Measurements from ENCODE around the gene GABRD.

The GABRD gene

GRCh38 chr1:2018217-2019171 lies 651 bp upstream of the GABRD start:
- DNase-seq: no peak

GRCh38 chr1:2019571-2020309 lies 595 bp downstream of the GABRD start:
- DNase-seq: no peak

GRCh38 chr1:2020310-2020655 lies 1.1 kb downstream of the GABRD start:
- no peak for DNase-seq

- DNase-seq: no peak
Observed at GRCh38 chr1:2021550-2021949, 2.4 kb downstream of the GABRD start.

- DNase-seq: no peak
Observed at GRCh38 chr1:2022063-2022770, 3.1 kb downstream of the GABRD start.

GRCh38 chr1:2023187-2023586 lies 4.0 kb downstream of the GABRD start:
- no peak for DNase-seq

GRCh38 chr1:2024451-2024850 lies 5.3 kb downstream of the GABRD start:
- DNase-seq: no peak

- no peak for DNase-seq
Observed at GRCh38 chr1:2024887-2025286, 5.7 kb downstream of the GABRD start.

GRCh38 chr1:2025491-2025981 lies 6.4 kb downstream of the GABRD start:
- peak in 1 of 2 donors; percentile 20 for DNase-seq

- no peak for DNase-seq
Observed at GRCh38 chr1:2027961-2028583, 8.9 kb downstream of the GABRD start.

- no peak for DNase-seq
Observed at GRCh38 chr1:2028870-2029560, 9.9 kb downstream of the GABRD start.

- DNase-seq: no peak
Observed at GRCh38 chr1:2029561-2029960, 10.4 kb downstream of the GABRD start.

GRCh38 chr1:2030076-2030871 lies 11.1 kb downstream of the GABRD start:
- DNase-seq: no peak

GRCh38 chr1:2031546-2032540 lies 12.7 kb downstream of the GABRD start:
- DNase-seq: no peak

- no peak for DNase-seq
Observed at GRCh38 chr1:2032737-2033136, 13.6 kb downstream of the GABRD start.

GRCh38 chr1:2033165-2033564 lies 14.0 kb downstream of the GABRD start:
- no peak for DNase-seq

GRCh38 chr1:2036287-2036686 lies 17.1 kb downstream of the GABRD start:
- DNase-seq: no peak

GRCh38 chr1:2037314-2037979 lies 18.3 kb downstream of the GABRD start:
- DNase-seq: no peak

GRCh38 chr1:2038229-2038628 lies 19.1 kb downstream of the GABRD start:
- no peak for DNase-seq

All from CD4-positive, alpha-beta T cell treated with Interferon alpha-2 for 1 hour (primary cell).